Measurements from ENCODE around the gene CXCR3. TPM values are rescaled to one million over a fixed set of nuclear protein-coding genes. Genes with fewer than 3 reads are reported as not detected.

CXCR3 gene
- total and polyA plus RNA-seq, 2 of the 13 experiments (the other 11 are each of a cell fraction or from before 2014, with no cell fraction given): 0.18 TPM; not detected in 1

DNA sequence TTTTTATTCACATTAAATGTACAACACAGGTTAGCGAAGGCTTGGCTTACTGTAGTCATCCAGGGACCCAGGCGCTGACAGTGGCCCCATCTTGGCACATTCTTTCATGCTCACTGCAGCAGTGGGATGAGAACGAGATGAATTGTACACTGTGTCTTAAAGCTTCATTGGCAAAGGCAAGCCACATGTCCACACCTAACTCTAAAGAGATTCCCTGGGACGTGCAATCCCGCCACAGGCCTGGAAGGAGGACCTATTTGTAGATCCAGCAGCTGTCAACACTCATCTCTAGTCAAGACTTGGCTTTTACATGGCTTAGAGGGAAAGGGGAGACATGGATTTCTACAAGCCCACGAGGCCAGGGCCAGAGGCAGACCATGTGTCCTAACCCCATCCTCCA, 16.1 kb upstream of the CXCR3 start (continued):
- no peak for TF ChIP-seq ZNF503 (CRISPR knock-in tag; IDR thresholded peaks at IDR 0.05)

- CTCF ChIA-PET (ENCODE audit: low intra/inter-chr PET ratio, low total read pairs): no interaction called here
- ATAC-seq: peak; percentile 41; the same call in 2 of the 3 replicates
These were observed 14.8 kb upstream of the CXCR3 start for GRCh38 chrX:71632923-71633657.

More at GRCh38 chrX:71632923-71633657, 14.8 kb upstream of the CXCR3 start:
- Histone ChIP-seq H3K9me3 (ENCODE audit: low read length) (no peaks in the 10 kb centered on the region), H4K20me1 (ENCODE audit: insufficient read depth, low read length) (no peaks in the 10 kb centered on the region), H3K4me2 (ENCODE audit: low read depth, low read length) (peak overlapping the region; percentile 23; the same call in 1 of the 2 replicates), H3K79me2 (ENCODE audit: insufficient read depth, low read length) (no peaks in the 10 kb centered on the region), H3K4me1 (ENCODE audit: insufficient read depth, low read length) (peaks cover 43% of the 10 kb centered on the region), H3K36me3 (replicated peaks in 1 of 2; ENCODE audit: control insufficient read depth in 1 of 2, insufficient read depth in 2 of 2, low read length in 2 of 2) (no peaks in the 10 kb centered on the region), H2AFZ (ENCODE audit: low read length) (no peak overlapping the region), H3K9ac (ENCODE audit: insufficient read depth, low read depth, low read length) (no peak overlapping the region), H3K27ac (ENCODE audit: extremely low read length, insufficient read depth, low read length) (no peak overlapping the region), H3K27me3 (ENCODE audit: control insufficient read depth in 1 of 2, insufficient read depth in 2 of 2, low read length in 2 of 2) (no peaks in the 10 kb centered on the region), H3K4me3 (replicated peaks in 1 of 3; ENCODE audit: insufficient read depth in 1 of 3, low read depth in 2 of 3, low read length in 3 of 3) (no peak overlapping the region)
- no TSS peak for BruUV-seq (replicated peaks)
- FAIRE-seq (peak; percentile 18), DNase-seq (ENCODE audit: low spot score) (no peak)
- intact Hi-C loops (cut with micrococcal nuclease; ENCODE audit: unreplicated experiment) (loop anchor here (5.0 kb wide), 1 partner anchor 481 kb away; no protein-coding TSS in a partner anchor), in situ Hi-C loops (cut with HindIII; ENCODE audit: extremely low pct_ligation_motif_present, low pct_unique_long_range_greater_than_20kb) (no loop called here)
- POLR2A ChIA-PET: interaction anchor here (1.2 kb wide), 1 partner anchor 10 kb away, joined by 3 read pairs; no protein-coding TSS in a partner anchor
- 49% methylated on average over 10 of the region's 10 CpGs for WGBS (ENCODE audit: low lambda C conversion rate)
- no peak for TF ChIP-seq RBAK (CRISPR knock-in tag; IDR thresholded peaks at IDR 0.05)
- TF ChIP-seq, protein P1, sequence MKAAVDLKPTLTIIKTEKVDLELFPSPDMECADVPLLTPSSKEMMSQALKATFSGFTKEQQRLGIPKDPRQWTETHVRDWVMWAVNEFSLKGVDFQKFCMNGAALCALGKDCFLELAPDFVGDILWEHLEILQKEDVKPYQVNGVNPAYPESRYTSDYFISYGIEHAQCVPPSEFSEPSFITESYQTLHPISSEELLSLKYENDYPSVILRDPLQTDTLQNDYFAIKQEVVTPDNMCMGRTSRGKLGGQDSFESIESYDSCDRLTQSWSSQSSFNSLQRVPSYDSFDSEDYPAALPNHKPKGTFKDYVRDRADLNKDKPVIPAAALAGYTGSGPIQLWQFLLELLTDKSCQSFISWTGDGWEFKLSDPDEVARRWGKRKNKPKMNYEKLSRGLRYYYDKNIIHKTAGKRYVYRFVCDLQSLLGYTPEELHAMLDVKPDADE (CRISPR knock-in tag; IDR thresholded peaks at IDR 0.05): no peak
- TF ChIP-seq EP300 (IDR thresholded peaks at IDR 0.05; ENCODE audit: low read depth in 2 of 2, low read length in 2 of 2): no peak
- no peak for TF ChIP-seq EP300 (CRISPR knock-in tag; IDR thresholded peaks at IDR 0.05; ENCODE audit: borderline replicate concordance)
- TF ChIP-seq HNF1A (IDR thresholded peaks at IDR 0.05; ENCODE audit: low read depth): 0 out of 2 replicates have a peak, but pooled peaks have one; percentile 15
- TF ChIP-seq HNF1A (CRISPR knock-in tag; IDR thresholded peaks at IDR 0.05; ENCODE audit: borderline replicate concordance): no peak
- no peak for TF ChIP-seq ZNF691 (CRISPR knock-in tag; IDR thresholded peaks at IDR 0.05; ENCODE audit: borderline replicate concordance, low read depth)
- no peak for TF ChIP-seq SRF (IDR thresholded peaks at IDR 0.05; ENCODE audit: low read depth, low read length)
- no peak for TF ChIP-seq SOX13 (IDR thresholded peaks at IDR 0.05)
- TF ChIP-seq SOX13 (CRISPR knock-in tag; conservative IDR thresholded peaks at IDR 0.05 in 1 of 2, IDR thresholded peaks at IDR 0.05 in 1 of 2): no peak

All from HepG2 (cell line).